Suppressor macrophage treated with lipopolysaccharide for 1 hour (primary cell): ENCODE results near the gene ITIH1.

ENCODE experiments used
- DNase-seq, 3 donors: peaks; one replicate each; pipeline ENCODE4 v3.0.0-alpha.2; 2020 to 2022

The ITIH1 gene

GRCh38 chr3:52817221-52817620 is 39.8 kb downstream of the ITIH1 start:
- no peak for DNase-seq

GRCh38 chr3:52817860-52818259 is 40.5 kb downstream of the ITIH1 start:
- DNase-seq = no peak

DNA sequence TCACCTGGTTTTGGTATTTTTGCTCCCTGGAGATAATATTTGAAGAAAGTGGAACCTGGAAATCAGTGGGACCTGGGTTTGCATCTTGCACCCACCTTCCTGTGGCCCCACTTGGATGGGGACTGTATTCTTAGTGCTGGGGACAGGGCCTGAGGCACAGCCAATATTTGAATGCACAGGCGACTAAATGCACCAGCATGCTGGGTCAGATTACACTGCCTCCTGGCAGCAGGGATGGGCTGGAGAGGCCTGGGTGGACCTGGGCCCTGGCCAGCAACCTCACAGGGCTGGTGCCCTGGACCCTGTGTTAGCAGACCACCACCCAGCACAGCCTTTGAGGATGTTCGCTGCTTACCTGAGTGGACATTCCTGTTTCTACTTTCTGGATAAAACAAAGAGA is 42.5 kb downstream of the ITIH1 start:
- DNase-seq = no peak

DNA sequence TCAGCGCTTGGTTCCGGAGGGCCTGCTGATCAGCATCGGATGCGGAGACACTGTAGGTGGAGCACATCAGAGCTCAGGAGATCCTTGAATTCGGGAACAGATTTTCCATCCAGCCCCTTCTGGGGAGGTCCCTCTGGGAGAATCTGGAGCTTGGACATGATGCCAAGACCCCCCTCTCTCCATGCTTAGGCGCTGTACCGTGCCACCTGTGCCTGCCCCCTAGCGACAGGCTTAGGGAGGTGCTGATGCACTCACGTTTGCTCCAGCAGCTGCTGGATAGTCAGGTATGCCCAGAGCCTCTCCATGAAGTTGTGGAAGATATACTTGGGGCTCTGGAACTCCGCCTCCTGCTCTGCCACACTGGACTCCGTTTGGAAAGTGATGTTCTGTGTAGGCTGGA is 43.3 kb downstream of the ITIH1 start:
- DNase-seq = peak in 2 of 3 donors; percentile 26 to 44

GRCh38 chr3:52822363-52822762 is 45.0 kb downstream of the ITIH1 start:
- DNase-seq = no peak

- DNase-seq = no peak
These were observed 46.6 kb downstream of the ITIH1 start for GRCh38 chr3:52824037-52824436.

- DNase-seq = peak; percentile 28 to 53 (median 28)
These were observed 50.0 kb downstream of the ITIH1 start for GRCh38 chr3:52827441-52827840.

- DNase-seq = no peak
These were observed 50.5 kb downstream of the ITIH1 start for GRCh38 chr3:52827866-52828376.

DNA sequence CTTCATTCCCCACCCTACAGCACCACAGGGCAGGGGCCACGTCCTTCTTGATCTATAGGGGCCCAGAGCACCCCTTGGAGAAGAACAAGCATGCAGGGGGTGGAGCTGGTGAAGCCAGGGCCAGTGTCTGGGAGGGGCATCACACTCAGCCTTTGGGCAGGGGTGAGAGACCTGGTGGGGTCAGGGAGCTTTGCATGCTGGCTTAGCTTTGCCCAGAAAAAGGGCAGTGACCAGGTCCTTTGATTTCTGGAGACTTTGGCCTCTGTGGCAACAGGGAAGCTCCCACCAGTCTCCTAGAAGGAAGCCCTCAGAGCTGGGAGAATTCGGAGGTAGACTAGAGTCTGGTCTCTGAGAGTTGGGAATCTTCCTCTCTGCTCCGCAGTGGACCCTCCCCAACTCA is 52.1 kb downstream of the ITIH1 start:
- no peak for DNase-seq

GRCh38 chr3:52829906-52830463 is 52.6 kb downstream of the ITIH1 start:
- DNase-seq = peak in 1 of 3 donors; percentile 44

DNA sequence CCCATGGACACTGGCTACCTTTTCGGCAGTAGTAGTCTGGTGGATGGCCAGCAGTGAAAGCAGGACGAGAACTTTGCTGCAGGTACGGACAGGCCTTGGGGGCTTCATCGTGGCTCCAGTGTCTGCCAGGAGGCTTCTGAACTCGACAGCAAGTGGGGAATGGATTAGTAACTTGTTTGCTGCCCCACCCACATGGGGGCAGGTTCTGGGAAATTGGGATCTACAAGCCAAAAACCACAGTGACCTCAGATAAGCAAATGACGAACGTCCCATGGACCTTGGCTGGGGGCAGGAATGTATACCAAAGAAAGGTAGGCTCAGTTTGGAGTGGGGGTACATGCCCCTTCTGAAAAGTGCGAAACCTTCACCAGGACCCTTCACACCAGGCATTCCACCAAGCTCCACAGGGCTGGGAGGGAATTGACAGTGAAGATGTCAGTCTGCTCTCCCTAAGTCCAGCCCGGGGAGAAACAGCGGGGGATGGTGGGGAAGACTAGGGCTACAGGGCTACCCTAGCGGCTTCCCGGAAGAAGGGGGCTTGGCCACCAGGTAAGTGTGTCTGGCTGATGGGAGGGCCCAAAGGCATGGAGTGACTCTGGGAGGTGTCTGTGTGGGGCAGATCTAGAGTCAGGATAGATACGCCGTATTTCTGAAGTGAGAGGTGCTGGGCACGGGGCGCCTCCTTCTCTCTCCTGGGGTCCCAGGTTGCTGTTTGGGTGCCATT is 53.3 kb downstream of the ITIH1 start, which contains the start of gene ITIH4:
Gene ITIH4 (minus strand): TSS at position 138 of the 724 bp plus-strand sequence. CDS start 30 bp downstream, at position 108.
- DNase-seq = no peak

- peak; percentile 55 to 64 (median 63) for DNase-seq
These were observed 54.3 kb downstream of the ITIH1 start for GRCh38 chr3:52831500-52832301.

- DNase-seq = no peak
These were observed 55.8 kb downstream of the ITIH1 start for GRCh38 chr3:52833202-52833601.

- DNase-seq = no peak
These were observed 57.6 kb downstream of the ITIH1 start, which contains the start of gene MUSTN1 for GRCh38 chr3:52834871-52835501. Gene MUSTN1, minus strand, starts transcription at chr3:52835019. Its CDS starts 71 bp downstream, at chr3:52834948.

DNA sequence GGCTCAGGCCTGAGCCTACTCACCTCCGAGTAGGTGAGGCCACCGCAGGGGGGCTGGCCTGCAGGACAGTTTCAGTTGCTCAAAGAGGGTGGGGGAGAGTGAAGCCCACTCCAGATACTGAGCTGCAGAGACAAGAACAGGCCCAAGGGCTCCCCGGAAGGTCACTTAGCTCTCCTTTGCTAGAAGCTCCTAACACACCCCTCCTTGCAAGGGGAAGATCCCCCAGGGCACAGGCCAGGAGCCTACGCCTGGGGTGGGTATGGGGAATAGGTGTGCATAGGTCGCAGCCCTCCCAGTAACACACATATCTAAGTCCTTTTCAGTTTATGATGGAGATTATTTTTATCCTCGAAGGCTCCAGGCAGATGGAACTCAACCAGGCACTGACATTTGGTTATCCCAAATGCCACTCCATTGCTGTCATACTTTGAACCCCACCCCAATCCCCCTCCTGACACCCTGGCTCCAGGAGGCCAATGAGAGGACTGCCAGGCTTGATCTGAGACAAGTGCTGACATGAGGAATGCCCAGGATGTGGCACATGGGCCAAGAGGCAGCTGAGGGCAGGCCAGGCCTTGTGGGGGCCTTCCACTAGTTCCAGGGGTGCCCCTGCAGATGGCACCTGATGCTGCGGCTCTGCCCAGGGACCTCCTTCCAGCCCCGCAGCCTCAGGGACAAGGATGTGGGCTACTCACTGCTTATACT is 58.5 kb downstream of the ITIH1 start:
- DNase-seq = no peak

- DNase-seq = no peak
These were observed 59.1 kb downstream of the ITIH1 start for GRCh38 chr3:52836471-52836845.

DNA sequence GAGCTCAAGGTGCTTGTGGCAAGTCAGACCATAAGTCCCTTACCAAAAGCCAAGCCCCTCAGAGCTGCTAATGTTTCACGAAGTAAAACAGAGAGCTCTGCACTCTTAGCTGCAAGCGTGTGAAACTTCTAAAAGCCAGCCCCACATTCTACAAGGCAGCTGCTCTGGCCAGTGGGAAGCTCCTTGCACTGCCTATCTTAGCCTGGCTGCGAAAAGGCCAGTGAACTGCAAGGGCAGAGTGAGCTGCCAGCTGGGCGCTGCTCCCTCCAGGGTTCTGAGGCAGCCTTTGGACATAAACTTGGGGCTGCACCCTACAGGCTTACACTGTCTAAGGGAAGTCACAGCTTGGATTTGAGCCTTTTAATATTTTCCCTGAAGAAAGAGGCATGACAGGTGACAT is 59.6 kb downstream of the ITIH1 start:
- no peak for DNase-seq

DNA sequence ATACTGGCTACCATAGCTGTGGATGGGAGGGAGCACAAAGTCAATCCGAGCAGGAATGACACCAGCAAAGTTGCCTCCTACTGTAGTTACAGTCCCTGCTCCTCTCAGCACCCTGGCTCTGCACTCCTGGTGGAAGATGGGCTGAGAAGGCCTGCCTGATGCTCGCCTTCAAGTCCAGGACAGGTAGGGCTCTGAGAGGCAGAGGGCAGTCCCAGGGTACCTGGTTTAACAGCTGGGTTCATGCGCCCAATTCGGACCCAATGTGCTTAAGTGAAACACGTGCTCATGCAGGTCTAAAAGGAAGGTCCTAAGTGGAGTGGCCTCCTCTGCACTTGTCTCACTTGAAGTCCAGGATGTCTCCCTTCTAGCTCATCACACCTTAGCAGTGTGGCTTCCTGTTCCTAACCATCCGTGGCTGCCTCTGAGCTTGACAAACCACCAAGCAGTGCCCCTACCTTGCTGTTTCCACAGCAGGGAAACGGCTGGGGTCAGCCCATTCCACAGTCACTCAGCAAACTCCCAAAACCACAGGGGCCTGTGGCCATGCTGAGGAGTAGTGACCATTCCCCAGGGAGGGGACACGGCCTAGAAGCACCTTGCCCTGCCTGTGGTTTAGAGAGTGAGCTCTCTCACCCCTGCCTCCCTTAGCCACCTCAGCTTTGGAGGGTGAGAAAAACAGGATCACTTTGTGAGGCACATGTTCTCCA is 61.3 kb downstream of the ITIH1 start:
- DNase-seq = no peak

GRCh38 chr3:52839268-52839575 is 61.8 kb downstream of the ITIH1 start:
- DNase-seq = no peak

DNA sequence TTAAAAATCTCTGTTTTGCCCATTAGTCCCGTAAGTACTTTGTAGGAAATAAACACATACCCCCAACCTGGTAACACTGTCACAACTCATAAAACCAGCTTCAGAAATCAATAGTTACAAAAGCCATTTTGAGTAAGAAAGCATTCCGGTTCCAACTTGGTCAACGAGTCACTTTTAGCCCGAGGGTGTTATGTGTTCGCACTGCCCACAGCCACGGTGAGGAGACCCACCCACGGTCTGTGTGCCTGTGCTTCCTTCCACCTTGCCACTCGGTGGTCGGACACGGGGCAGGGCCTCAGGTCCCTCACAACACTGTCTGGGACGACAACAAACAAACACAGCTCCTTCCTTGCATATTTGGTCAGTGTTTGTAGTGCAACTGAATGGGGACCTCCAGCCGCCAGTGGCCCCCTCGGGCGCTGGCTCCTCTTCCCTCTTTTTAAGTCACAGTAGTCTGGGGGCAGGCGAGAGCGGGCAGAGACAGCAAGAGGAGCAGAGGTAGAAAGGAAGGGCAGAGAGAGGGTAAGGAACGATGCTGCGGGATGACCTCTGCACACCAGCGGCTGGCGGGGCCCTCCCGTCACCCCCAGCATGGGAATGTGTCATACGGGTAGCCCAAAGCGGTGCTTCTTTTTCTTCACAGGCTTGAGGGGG is 62.6 kb downstream of the ITIH1 start:
- DNase-seq = no peak
